ENCODE measurements around the gene CAMLG. TPM values are rescaled to one million over a fixed set of nuclear protein-coding genes. Genes with fewer than 3 reads are reported as not detected.
A peak's percentile ranks its signal among the peaks of the same experiment; 100 is the strongest.

Gene CAMLG
- total RNA-seq, 1 experiment from 2014 or later = 30.9 TPM

DNA sequence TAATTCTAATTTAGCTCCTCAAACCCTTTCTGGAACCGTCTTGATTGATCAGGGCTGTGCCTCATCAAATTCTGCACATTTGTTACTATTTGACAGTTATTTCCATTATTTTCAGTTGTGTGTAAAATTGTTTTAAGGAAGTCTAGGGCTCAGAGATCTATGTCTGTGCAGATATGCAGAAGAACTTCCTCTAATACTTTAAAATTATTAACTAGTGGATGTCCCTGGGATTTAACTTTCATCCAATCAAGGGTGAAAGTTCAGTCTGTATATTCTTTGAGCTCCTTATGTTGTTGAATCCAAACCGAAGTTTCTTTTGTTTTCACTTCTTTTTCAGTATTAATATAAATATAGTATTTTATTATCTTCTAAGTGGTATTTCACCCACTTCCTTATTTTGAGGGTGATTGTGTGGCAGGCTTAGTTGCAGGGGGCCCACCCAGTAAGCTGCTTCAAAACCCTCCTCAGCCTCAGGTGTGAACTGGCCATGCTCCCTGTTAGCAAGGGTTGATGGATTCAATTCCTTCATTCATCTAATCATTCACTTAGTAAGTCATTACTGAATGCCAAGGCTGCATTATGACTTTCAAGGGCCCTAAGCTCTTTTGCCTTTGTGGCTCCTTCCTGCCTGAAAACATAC, 2.1 kb upstream of the CAMLG start:
- H3K36me3 ChIP-seq (ENCODE audit: control insufficient read depth, insufficient read depth, low read length) = no peaks in the 10 kb centered on the region
- no peaks in the 10 kb centered on the region for H3K27me3 Mint-ChIP-seq (ENCODE audit: insufficient read depth, unreplicated experiment)
- CTCF ChIA-PET = no interaction called here
- H3K27me3 ChIP-seq (replicated peaks; ENCODE audit: control insufficient read depth, insufficient read depth, low read length) = no peaks in the 10 kb centered on the region
- no peak for DNase-seq
- H3K9me3 Mint-ChIP-seq (ENCODE audit: unreplicated experiment) = no peaks in the 10 kb centered on the region
- H3K27ac Mint-ChIP-seq (ENCODE audit: unreplicated experiment) = no peak overlapping the region
- intact Hi-C loops (cut with micrococcal nuclease; ENCODE audit: unreplicated experiment) = loop anchor here (10.0 kb wide), 1 partner anchor 561 kb away; the partner anchor contains the start of gene SKP1
- TF ChIP-seq, protein P1, sequence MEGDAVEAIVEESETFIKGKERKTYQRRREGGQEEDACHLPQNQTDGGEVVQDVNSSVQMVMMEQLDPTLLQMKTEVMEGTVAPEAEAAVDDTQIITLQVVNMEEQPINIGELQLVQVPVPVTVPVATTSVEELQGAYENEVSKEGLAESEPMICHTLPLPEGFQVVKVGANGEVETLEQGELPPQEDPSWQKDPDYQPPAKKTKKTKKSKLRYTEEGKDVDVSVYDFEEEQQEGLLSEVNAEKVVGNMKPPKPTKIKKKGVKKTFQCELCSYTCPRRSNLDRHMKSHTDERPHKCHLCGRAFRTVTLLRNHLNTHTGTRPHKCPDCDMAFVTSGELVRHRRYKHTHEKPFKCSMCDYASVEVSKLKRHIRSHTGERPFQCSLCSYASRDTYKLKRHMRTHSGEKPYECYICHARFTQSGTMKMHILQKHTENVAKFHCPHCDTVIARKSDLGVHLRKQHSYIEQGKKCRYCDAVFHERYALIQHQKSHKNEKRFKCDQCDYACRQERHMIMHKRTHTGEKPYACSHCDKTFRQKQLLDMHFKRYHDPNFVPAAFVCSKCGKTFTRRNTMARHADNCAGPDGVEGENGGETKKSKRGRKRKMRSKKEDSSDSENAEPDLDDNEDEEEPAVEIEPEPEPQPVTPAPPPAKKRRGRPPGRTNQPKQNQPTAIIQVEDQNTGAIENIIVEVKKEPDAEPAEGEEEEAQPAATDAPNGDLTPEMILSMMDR (IDR thresholded peaks at IDR 0.05; ENCODE audit: insufficient read depth in 1 of 2, low read depth in 1 of 2, low read length in 1 of 2, severe bottlenecking in 1 of 2, unreplicated experiment in 1 of 2) = no peak
- H3K4me3 Mint-ChIP-seq (ENCODE audit: unreplicated experiment) = no peak overlapping the region
- no peaks in the 10 kb centered on the region for H3K4me1 ChIP-seq
- H3K4me1 Mint-ChIP-seq (ENCODE audit: low read depth, unreplicated experiment) = no peaks in the 10 kb centered on the region
- no peak overlapping the region for H3K4me3 ChIP-seq (ENCODE audit: low read depth, low read length)
- H3K36me3 Mint-ChIP-seq (ENCODE audit: insufficient read depth, unreplicated experiment) = peaks cover 17% of the 10 kb centered on the region
- no peaks in the 10 kb centered on the region for H3K9me3 ChIP-seq
- BruUV-seq (replicated peaks) = no TSS peak
- POLR2A ChIA-PET = interaction anchor here (0.5 kb wide), 1 partner anchor 172 kb away, joined by 9 read pairs; no protein-coding TSS in a partner anchor

DNA sequence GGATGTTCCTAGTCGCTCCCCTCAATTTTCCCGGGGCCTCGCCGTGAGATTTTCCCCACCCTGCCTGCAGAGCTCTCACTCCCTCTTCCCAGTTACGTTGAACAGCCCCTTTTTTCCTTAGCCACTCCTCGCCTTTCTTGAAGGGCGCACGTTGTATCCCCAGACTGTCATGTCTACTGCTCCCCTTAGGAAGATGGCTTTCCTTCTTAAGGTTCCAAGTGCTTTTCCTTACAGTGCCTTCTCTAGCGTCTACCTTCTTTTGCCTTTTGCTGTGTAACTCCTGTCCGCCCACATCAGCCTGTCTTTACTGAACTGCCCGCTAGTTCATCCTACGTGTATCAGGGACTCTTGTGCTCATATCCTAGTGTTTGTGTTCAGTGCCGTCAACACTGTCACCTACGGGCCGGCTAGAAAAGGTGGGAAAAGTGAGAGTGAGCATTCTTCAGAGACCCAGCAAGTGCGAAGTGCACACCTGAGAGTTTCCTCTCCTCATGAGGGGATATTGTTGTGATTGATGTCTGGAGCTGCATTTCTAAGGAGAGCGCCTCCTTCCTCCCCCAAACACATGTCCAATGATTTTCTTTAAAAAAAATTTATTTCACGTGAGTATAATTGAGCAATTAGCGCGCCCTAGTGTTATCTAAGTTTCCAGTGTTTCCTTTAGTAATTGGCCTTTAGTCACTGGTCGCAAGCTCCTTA, 764 bp downstream of the CAMLG start:
- Histone ChIP-seq H3K36me3 (ENCODE audit: control insufficient read depth, insufficient read depth, low read length) (no peaks in the 10 kb centered on the region; the same call in 1 of the 2 replicates), H3K9me3 (no peaks in the 10 kb centered on the region), H3K4me1 (no peaks in the 10 kb centered on the region), H3K4me3 (ENCODE audit: low read depth, low read length) (peak overlapping the region; percentile 69), H3K27me3 (replicated peaks; ENCODE audit: control insufficient read depth, insufficient read depth, low read length) (no peaks in the 10 kb centered on the region)
- CTCF ChIA-PET = interaction anchor here (0.6 to 3.2 kb wide), 9 partner anchors 19 to 328 kb away, joined by 3 to 17 read pairs (median 5); partner anchors contain the start of genes C5orf24, CDKN2AIPNL, DDX46 and PCBD2
- TF ChIP-seq, protein P1 (IDR thresholded peaks at IDR 0.05; ENCODE audit: insufficient read depth in 1 of 2, low read depth in 1 of 2, low read length in 1 of 2, severe bottlenecking in 1 of 2, unreplicated experiment in 1 of 2) = peak in 1 of 2 experiments; percentile 17
- BruUV-seq (replicated peaks) = no TSS peak
- Mint-ChIP-seq H3K27ac (ENCODE audit: unreplicated experiment) (peak overlapping the region; percentile 91), H3K4me3 (ENCODE audit: unreplicated experiment) (peak overlapping the region; percentile 99), H3K9me3 (ENCODE audit: unreplicated experiment) (no peaks in the 10 kb centered on the region), H3K36me3 (ENCODE audit: insufficient read depth, unreplicated experiment) (peaks cover 17% of the 10 kb centered on the region), H3K27me3 (ENCODE audit: insufficient read depth, unreplicated experiment) (no peaks in the 10 kb centered on the region), H3K4me1 (ENCODE audit: low read depth, unreplicated experiment) (no peaks in the 10 kb centered on the region)
- intact Hi-C loops (cut with micrococcal nuclease; ENCODE audit: unreplicated experiment) = loop anchor here (1.0 to 10.0 kb wide), 6 partner anchors 19 to 564 kb away; partner anchors contain the start of genes C5orf24, DDX46, PCBD2 and SKP1
- POLR2A ChIA-PET = interaction anchor here (0.5 to 1.8 kb wide), 5 partner anchors 10 to 361 kb away, joined by 3 to 8 read pairs (median 3); partner anchors contain the start of genes C5orf24 and DDX46
- peak; percentile 58 to 65 for DNase-seq

DNA sequence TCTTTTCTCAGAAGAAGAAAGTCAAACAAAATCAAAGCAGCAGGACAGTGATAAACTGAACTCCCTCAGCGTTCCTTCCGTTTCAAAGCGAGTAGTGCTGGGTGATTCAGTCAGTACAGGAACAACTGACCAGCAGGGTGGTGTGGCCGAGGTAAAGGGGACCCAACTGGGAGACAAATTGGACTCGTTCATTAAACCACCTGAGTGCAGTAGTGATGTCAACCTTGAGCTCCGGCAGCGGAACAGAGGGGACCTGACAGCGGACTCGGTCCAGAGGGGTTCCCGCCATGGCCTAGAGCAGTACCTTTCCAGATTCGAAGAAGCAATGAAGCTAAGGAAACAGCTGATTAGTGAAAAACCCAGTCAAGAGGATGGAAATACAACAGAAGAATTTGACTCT, 2.7 kb downstream of the CAMLG start:
- ChIA-PET CTCF (interaction anchor here (3.2 kb wide), 1 partner anchor 154 kb away, joined by 16 read pairs; no protein-coding TSS in a partner anchor), POLR2A (no interaction called here)
- H3K27ac Mint-ChIP-seq (ENCODE audit: unreplicated experiment) = no peak overlapping the region
- TF ChIP-seq, protein P1 (IDR thresholded peaks at IDR 0.05; ENCODE audit: insufficient read depth in 1 of 2, low read depth in 1 of 2, low read length in 1 of 2, severe bottlenecking in 1 of 2, unreplicated experiment in 1 of 2) = no peak
- BruUV-seq (replicated peaks) = no TSS peak
- no peak for DNase-seq
- Histone ChIP-seq H3K4me1 (no peaks in the 10 kb centered on the region), H3K27me3 (replicated peaks; ENCODE audit: control insufficient read depth, insufficient read depth, low read length) (no peaks in the 10 kb centered on the region), H3K36me3 (ENCODE audit: control insufficient read depth, insufficient read depth, low read length) (no peaks in the 10 kb centered on the region; the same call in 1 of the 2 replicates), H3K9me3 (no peaks in the 10 kb centered on the region), H3K4me3 (ENCODE audit: low read depth, low read length) (no peak overlapping the region)
- intact Hi-C loops (cut with micrococcal nuclease; ENCODE audit: unreplicated experiment) = no loop called here
- no peak overlapping the region for H3K4me3 Mint-ChIP-seq (ENCODE audit: unreplicated experiment)
- H3K9me3 Mint-ChIP-seq (ENCODE audit: unreplicated experiment) = no peaks in the 10 kb centered on the region
- H3K27me3 Mint-ChIP-seq (ENCODE audit: insufficient read depth, unreplicated experiment) = no peaks in the 10 kb centered on the region
- no peaks in the 10 kb centered on the region for H3K4me1 Mint-ChIP-seq (ENCODE audit: low read depth, unreplicated experiment)
- peaks cover 17% of the 10 kb centered on the region for H3K36me3 Mint-ChIP-seq (ENCODE audit: insufficient read depth, unreplicated experiment)
